Esophagus muscularis mucosa (tissue), 3 donors: ENCODE measurements around the gene USP36.

Experiments used
- POLR2A ChIP-seq: fragments of 450-650 bp; IDR thresholded peaks from one replicate; pipeline ENCODE4 v1.6.1; 2017; ENCODE audit warnings: antibody characterized with exemption, moderate library complexity, mild to moderate bottlenecking, low read depth
- TF ChIP-seq, protein P1 (sequence below), 3 experiments: fragments of 200-600 bp in 2 of 3; fragments of 450-650 bp in 1 of 3; sonication (generic) in 2 of 3; IDR thresholded peaks; one replicate each; pipeline ENCODE4 v1.5.1; 2017 to 2019; ENCODE audit warnings: antibody characterized with exemption in 3 of 3, mild to moderate bottlenecking in 2 of 3, moderate library complexity in 1 of 3

GRCh38 chr17:78839235-78839761, 1.3 kb downstream of the USP36 start:
- TF ChIP-seq, protein P1, sequence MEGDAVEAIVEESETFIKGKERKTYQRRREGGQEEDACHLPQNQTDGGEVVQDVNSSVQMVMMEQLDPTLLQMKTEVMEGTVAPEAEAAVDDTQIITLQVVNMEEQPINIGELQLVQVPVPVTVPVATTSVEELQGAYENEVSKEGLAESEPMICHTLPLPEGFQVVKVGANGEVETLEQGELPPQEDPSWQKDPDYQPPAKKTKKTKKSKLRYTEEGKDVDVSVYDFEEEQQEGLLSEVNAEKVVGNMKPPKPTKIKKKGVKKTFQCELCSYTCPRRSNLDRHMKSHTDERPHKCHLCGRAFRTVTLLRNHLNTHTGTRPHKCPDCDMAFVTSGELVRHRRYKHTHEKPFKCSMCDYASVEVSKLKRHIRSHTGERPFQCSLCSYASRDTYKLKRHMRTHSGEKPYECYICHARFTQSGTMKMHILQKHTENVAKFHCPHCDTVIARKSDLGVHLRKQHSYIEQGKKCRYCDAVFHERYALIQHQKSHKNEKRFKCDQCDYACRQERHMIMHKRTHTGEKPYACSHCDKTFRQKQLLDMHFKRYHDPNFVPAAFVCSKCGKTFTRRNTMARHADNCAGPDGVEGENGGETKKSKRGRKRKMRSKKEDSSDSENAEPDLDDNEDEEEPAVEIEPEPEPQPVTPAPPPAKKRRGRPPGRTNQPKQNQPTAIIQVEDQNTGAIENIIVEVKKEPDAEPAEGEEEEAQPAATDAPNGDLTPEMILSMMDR (IDR thresholded peaks at IDR 0.05) = no peak
- no peak for TF ChIP-seq POLR2A
